Mucosa of rectum (tissue), 2 donors: Measurements from ENCODE around the gene IL17RC.
"Not testable (repeated sequence)": the region's sequence is repeated elsewhere in the genome, so short reads cannot be mapped to it uniquely, and the experiment has no call there.

Experiments
- H3K27ac ChIP-seq, 2 donors: one replicate each; pipeline ENCODE4 v1.7.0; 2013; ENCODE audit warnings: inconsistent platforms in 2 of 2, low read depth in 2 of 2, low read length in 2 of 2
- H3K27me3 ChIP-seq, 2 donors: one replicate each; pipeline ENCODE4 v1.7.0; 2013; ENCODE audit warnings: low read length in 2 of 2; ENCODE audit not compliant: control insufficient read depth in 2 of 2, insufficient read depth in 2 of 2
- H3K36me3 ChIP-seq, 2 donors: one replicate each; pipeline ENCODE4 v1.7.0; 2013; ENCODE audit warnings: low read length in 2 of 2; ENCODE audit not compliant: control insufficient read depth in 2 of 2, insufficient read depth in 2 of 2
- H3K4me1 ChIP-seq, 2 donors: one replicate each; pipeline ENCODE4 v1.7.0; 2013; ENCODE audit warnings: low read length in 2 of 2, mild to moderate bottlenecking in 1 of 2; ENCODE audit not compliant: control insufficient read depth in 2 of 2, insufficient read depth in 2 of 2
- H3K4me3 ChIP-seq, 2 donors: one replicate each; pipeline ENCODE4 v1.7.0; 2013; ENCODE audit warnings: low read length in 2 of 2
- H3K9ac ChIP-seq, 2 donors: one replicate each; pipeline ENCODE4 v1.7.0; 2013; ENCODE audit warnings: low read length in 2 of 2, low read depth in 1 of 2, mild to moderate bottlenecking in 1 of 2
- H3K9me3 ChIP-seq, 2 donors: one replicate each; pipeline ENCODE4 v1.7.0; 2013; ENCODE audit warnings: low read length in 2 of 2; ENCODE audit not compliant: control insufficient read depth in 2 of 2
- donor health status: healthy.
- donor health status: Normal muscosa, but diverticular disease.

The IL17RC gene

GRCh38 chr3:9916734-9917680, at the start of gene IL17RC:
IL17RC (plus strand) TSS chr3:9917098; CDS start chr3:9917316, 218 bp downstream.
- Histone ChIP-seq H3K4me1 (peaks cover 33 to 35% of the 10 kb centered on the region in 2 donors), H3K9me3 (no peaks in the 10 kb centered on the region), H3K9ac (peak within 1 kb of the TSS; percentile 77 to 80), H3K27me3 (no peaks in the 10 kb centered on the region), H3K27ac (peak within 1 kb of the TSS; percentile 92 to 93), H3K4me3 (peak within 1 kb of the TSS; percentile 78 to 81), H3K36me3 (peaks cover 3 to 7% of the 10 kb centered on the region in 2 donors)

GRCh38 chr3:9867106-9867505, 49.8 kb upstream of the IL17RC start:
- H3K4me1 ChIP-seq = peaks cover 0 to 4% of the 10 kb centered on the region in 2 donors
- H3K36me3 ChIP-seq = no peaks in the 10 kb centered on the region
- H3K27me3 ChIP-seq = no peaks in the 10 kb centered on the region
- no peak overlapping the region for H3K9ac ChIP-seq
- H3K27ac ChIP-seq = no peak overlapping the region
- H3K4me3 ChIP-seq = no peak overlapping the region
- no peaks in the 10 kb centered on the region for H3K9me3 ChIP-seq

GRCh38 chr3:9869955-9870354, 46.9 kb upstream of the IL17RC start:
- no peaks in the 10 kb centered on the region for H3K27me3 ChIP-seq
- H3K27ac ChIP-seq = no peak overlapping the region
- H3K4me3 ChIP-seq = no peak overlapping the region
- H3K9me3 ChIP-seq = no peaks in the 10 kb centered on the region
- H3K36me3 ChIP-seq = no peaks in the 10 kb centered on the region
- no peak overlapping the region for H3K9ac ChIP-seq
- no peaks in the 10 kb centered on the region for H3K4me1 ChIP-seq

- no peaks in the 10 kb centered on the region for H3K9me3 ChIP-seq
- H3K27me3 ChIP-seq = no peaks in the 10 kb centered on the region
- no peaks in the 10 kb centered on the region for H3K4me1 ChIP-seq
- no peaks in the 10 kb centered on the region for H3K36me3 ChIP-seq
- no peak overlapping the region for H3K4me3 ChIP-seq
- H3K9ac ChIP-seq = no peak overlapping the region
- H3K27ac ChIP-seq = no peak overlapping the region
These were observed 45.9 kb upstream of the IL17RC start for GRCh38 chr3:9870978-9871377.

GRCh38 chr3:9872067-9872466, 44.8 kb upstream of the IL17RC start:
- not testable (repeated sequence) for H3K27me3 ChIP-seq, H3K9me3 ChIP-seq, H3K4me1 ChIP-seq, H3K36me3 ChIP-seq, H3K4me3 ChIP-seq, H3K27ac ChIP-seq, H3K9ac ChIP-seq

- H3K4me1 ChIP-seq = peaks cover 0 to 11% of the 10 kb centered on the region in 2 donors
- H3K9me3 ChIP-seq = no peaks in the 10 kb centered on the region
- H3K27me3 ChIP-seq = no peaks in the 10 kb centered on the region
- H3K27ac ChIP-seq = no peak overlapping the region
- no peak overlapping the region for H3K4me3 ChIP-seq
- H3K9ac ChIP-seq = no peak overlapping the region
- no peaks in the 10 kb centered on the region for H3K36me3 ChIP-seq
These were observed 41.5 kb upstream of the IL17RC start for GRCh38 chr3:9875448-9875847.

- not testable (repeated sequence) for H3K36me3 ChIP-seq, H3K4me3 ChIP-seq, H3K9me3 ChIP-seq, H3K27me3 ChIP-seq, H3K9ac ChIP-seq, H3K27ac ChIP-seq
- H3K4me1 ChIP-seq = peaks cover 0 to 11% of the 10 kb centered on the region in 2 donors
These were observed 40.6 kb upstream of the IL17RC start for GRCh38 chr3:9876255-9876654.

GRCh38 chr3:9876991-9877390, 39.9 kb upstream of the IL17RC start:
- no peak overlapping the region for H3K4me3 ChIP-seq
- no peak overlapping the region for H3K27ac ChIP-seq

GRCh38 chr3:9878700-9879099, 38.2 kb upstream of the IL17RC start:
- Histone ChIP-seq H3K4me1 (peaks cover 0 to 11% of the 10 kb centered on the region in 2 donors), H3K27ac (peak overlapping the region in 1 of 2 donors; percentile 60), H3K27me3 (no peaks in the 10 kb centered on the region), H3K4me3 (peak overlapping the region in 1 of 2 donors; percentile 49), H3K9me3 (no peaks in the 10 kb centered on the region), H3K36me3 (no peaks in the 10 kb centered on the region), H3K9ac (no peak overlapping the region)

More at GRCh38 chr3:9876991-9877390, 39.9 kb upstream of the IL17RC start:
- H3K4me1 ChIP-seq = peaks cover 0 to 11% of the 10 kb centered on the region in 2 donors
- no peaks in the 10 kb centered on the region for H3K9me3 ChIP-seq
- H3K36me3 ChIP-seq = no peaks in the 10 kb centered on the region
- H3K27me3 ChIP-seq = no peaks in the 10 kb centered on the region
- H3K9ac ChIP-seq = no peak overlapping the region

- H3K27ac ChIP-seq = no peak within 1 kb of the TSS
These were observed 36.9 kb upstream of the IL17RC start, which contains the start of gene CIDEC for GRCh38 chr3:9879830-9880549. CIDEC (minus strand) TSS chr3:9880253; CDS start chr3:9878486, 1,767 bp downstream.

More at GRCh38 chr3:9879830-9880549, 36.9 kb upstream of the IL17RC start, which contains the start of gene CIDEC:
- peaks cover 0 to 15% of the 10 kb centered on the region in 2 donors for H3K4me1 ChIP-seq
- no peak within 1 kb of the TSS for H3K4me3 ChIP-seq
- no peak within 1 kb of the TSS for H3K9ac ChIP-seq
- no peaks in the 10 kb centered on the region for H3K9me3 ChIP-seq
- H3K36me3 ChIP-seq = no peaks in the 10 kb centered on the region
- H3K27me3 ChIP-seq = no peaks in the 10 kb centered on the region
